GM19455 (cell line): ENCODE data around the gene UBD.

Source experiments
- ATAC-seq: cut with Tn5 transposase; IDR thresholded peaks from one replicate; pipeline ENCODE4 v1.9.1; 2021; ENCODE audit not compliant: unreplicated experiment

Gene UBD

DNA sequence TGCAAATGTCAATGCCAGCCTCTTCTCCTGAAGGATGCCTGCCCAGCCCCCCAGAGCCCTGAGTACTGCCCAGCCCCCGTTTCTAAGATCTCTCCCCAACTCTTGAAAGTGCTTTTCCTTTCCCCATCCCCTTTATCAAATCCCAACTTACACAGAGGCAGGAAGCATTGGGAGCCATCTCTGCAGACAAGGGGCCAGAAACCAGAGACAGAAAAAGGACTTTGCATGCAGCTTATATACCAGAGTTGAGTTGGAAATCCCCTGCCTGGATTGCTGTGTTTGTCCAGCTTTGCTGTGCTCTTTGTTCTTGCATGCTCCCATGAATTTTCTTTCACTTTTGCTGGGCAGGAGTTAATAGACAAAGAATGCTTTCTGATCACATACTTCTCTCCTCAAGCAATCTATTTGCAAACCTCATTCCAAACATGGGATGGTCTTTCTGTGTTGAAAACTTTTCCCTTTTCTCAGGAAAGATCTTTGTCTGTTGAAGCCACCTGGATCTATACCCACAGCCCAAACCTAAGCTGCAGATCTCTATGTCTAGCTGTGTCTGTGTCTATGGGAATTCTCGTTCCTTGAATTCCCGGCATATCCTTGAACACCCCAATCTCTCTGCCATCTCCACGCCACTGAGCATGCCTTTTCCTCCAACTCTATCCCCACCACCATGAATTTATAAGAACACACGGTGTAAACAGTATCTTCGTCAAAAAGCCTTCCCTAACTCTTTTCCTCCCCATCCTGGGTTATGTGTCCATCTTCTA, at the start of gene UBD:
Gene UBD, minus strand, starts transcription at position 209 of the 764 bp plus-strand sequence. Its CDS starts 31 bp downstream, at position 178.
- no peak for ATAC-seq

DNA sequence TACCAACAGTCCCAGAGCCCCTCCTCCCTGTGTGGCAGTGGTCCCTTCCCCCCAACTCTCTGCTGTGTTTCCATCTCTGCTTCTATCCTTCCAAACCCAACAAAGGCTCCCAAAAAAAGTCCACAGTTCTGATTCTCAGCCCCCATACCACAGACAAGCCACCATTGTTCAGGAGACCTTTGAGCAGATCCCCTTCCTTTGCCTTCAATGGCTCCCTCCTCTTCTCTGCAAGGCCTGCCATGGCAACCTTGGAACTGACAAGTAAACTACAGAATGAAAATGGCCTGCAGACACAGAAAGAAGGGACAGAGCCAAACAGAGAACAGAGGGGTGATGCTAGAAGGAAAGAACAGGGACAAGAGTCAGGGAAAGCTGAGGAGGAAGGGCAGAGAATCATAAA, 48.6 kb upstream of the UBD start:
- no peak for ATAC-seq

DNA sequence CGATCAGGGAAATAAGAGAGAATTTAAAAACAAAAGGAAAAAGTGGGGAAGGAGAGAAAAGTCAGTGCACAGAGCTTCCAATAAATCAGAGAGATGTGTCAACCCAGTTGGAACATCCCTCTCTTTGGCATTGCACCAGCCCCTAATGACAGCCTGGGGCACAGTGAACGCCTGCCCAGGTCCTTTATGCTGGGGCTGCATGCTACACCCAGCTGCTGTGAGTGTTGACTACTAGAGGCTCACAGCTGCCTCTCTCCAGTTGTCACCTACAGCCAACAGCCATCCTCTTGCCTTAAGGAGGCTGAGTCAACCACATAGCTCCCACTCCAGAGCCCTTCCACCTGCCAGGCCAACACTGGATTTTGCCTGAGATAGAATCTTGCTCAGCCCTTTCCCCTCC, 44.4 kb upstream of the UBD start:
- no peak for ATAC-seq

DNA sequence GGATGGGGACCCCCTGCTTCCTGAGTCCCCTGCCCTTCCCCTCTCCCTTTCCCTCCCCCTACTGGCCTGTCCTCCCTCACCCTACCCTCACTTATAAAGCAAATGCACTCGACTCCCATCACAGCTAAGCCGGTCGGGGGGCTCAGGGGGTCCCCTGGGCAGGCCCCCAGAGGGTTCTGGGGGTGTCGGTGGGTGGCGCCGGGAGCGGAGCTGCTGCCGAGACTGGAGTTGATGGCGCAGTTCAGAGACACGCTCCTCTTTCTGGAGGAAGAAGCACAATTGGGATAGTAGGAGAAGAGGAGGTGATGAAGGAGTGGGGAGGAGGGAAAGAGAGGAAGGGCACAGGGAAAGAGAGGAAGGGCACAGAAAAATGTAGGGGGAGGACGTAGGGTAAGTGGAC, 43.9 kb upstream of the UBD start:
- no peak for ATAC-seq

DNA sequence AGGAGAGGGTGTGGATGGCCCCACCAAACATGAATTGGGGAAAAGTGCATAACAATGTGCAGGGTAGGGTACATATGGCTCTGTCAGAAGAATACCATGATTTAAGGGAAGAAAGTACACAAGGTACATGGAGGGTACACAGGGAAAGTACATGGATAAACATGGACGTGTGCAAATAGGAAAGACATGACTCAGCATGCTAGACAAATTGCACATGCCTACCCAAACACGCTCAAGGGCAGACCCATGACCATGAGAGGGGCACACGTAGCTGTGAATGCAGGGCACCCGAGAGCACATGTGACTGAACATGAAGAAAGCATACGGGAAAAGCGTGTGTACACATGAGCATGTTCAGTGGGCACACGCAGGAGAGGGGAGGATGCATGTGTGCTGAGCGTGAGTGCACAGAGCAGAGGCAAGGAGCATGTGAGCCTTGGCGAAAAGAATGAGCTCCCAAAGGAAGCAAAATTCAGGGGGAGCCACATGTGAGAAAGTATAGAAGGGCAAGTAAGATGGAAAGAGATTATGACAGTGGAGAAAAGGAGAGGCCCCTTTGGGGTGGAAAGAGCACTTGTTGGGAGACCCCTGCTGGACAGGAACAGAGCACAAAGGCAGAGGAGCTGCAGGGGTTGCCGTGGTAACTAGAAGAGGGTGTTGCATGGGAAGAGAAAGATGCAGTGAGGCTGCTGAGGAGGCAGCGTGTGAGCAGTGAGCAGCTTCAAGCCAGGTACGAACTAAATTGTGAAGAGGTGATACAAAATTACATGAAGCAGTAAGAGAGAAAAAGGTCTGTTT, 43.2 kb upstream of the UBD start:
- ATAC-seq: no peak

DNA sequence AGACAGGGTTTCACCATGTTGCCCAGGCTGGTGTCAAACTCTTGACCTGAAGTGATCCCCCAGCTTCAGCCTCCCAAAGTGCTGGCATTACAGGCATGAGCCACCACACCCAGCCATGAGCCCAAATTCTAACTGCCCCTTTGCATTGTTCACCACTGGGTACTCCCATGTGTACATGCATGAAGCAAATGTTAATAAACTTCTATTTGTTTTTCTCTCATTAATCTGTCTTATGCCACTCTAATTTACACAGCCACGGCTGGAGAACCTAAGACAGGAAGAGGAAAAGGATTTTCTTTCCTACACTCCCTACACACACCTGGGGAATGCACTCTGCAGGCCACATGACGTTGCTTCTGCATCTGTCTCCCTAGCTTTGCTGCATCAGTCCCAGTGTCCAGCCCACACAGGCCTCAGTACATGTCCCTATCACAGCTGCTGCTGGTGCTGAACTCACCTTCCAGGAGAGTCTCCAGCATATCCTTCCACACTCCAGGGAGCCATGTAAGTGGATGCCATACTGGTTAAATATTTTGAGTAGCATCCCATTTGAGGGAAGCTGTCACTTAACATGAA, 38.7 kb upstream of the UBD start:
- no peak for ATAC-seq

DNA sequence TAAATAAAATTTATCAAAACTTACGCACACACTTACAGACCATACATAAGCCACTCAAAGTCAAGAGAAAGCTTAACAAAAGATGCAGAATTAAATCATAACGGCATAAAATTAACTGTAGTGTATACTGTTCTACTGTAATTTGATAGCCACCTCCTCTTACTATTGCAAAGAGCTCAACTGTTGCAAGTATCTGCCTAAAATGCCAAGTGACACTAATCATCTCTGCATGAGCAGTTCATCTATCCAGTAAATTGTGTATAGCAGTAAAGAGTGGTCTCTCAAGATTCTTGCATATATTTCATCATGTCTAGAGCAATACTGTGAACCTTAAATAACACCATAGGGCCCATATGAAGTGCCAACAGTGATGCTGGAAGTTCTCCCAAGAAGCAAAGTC, 37.7 kb upstream of the UBD start:
- ATAC-seq: no peak

DNA sequence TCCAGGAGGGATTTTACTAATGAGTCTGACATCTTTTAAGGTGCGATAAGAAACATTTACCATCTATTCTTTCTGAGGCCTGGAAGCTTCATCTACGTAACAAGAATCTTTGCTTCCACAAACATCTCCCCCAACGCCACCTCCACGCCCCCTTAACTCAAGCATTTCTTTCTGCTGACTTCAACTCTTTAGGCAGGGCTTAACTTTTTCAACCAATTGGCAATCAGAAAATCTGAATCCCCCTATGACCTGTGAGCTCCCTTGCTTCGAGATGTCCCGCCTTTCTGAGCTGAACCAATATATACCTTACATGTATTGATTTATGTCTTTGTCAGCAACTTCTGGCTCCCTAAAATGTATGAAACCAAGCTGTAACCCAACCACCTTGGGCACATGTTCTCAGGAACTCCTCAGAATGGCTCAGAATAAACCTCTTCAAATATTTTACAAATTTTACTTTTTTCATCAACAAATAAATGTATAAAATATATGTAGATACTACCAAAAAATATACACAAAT, 36.9 kb upstream of the UBD start:
- no peak for ATAC-seq

DNA sequence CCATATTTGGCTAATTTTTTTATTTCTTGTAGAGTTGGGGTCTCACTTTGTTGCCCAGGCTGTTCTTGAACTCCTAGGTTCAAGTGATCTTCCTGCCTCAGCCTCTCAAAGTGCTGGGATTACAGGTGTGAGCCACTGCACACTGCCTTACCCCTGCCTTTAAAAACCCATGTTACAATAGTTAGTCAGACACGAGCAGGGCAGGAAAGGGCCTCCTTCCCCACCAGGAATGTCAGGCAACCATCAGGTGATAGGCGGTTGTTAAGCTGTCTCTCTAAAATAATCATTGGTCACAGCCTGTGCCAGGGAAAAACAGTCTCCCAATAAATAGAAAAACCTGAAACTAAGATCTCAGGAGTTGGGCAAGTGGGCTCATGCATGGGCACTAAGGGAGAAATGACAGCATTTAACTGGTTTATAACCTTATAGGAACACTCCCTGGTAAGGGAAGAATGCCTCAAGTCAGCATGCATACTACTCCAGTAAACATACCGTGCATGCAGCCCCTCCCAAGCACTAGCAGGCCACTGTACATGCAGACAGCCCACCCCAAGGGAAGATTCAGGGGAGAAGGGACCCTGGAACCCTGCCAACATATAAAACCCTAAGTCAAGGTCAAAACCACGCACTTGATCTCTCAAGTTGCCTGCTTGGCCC, 33.8 kb upstream of the UBD start:
- ATAC-seq: no peak

DNA sequence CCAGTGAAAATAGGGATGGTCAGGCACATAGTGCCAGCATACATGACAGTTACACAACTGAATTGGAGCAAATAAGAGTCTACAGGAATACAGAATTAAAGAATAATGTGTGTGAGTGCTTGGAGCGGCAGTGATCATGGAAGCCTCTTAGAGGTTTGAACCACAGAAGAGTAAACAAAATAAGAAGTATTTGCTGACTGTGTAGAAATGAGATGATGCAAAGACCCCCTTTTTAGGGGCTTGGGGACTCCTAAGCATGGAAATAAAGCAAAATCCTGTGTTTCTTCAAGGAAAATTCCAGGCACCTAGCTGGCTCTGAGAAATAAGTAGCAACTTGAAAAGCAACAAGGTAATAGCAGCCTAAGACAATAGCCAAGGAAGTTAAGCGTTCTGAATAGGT, 32.1 kb upstream of the UBD start:
- ATAC-seq: no peak

DNA sequence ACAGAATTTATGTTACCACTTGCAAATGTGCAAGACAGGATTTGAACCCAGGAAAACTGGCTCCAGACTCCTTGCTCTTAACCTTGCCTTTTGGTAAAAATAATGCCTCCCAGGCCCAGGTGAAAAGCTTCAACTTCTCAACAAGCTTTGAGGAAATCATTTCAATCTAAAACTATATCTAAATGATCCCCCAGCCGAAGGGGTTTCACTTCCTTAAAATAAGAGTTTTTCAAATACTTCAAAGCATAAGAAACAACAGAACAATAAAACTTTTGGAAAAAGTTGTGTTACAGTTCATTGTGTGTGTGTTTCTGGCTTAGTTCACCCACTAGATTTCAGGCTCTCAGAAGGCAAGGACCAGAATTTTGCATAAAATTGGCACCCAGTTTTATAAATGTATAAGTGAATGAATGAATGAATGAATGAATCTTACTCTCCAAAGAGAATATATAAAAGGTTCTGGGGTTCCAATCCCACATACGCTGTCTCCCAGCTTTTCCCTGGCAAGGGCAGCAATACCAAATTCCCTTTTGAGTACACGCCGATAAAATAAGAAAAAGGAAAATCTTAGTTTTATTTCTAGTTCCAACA, 30.8 kb upstream of the UBD start:
- no peak for ATAC-seq

DNA sequence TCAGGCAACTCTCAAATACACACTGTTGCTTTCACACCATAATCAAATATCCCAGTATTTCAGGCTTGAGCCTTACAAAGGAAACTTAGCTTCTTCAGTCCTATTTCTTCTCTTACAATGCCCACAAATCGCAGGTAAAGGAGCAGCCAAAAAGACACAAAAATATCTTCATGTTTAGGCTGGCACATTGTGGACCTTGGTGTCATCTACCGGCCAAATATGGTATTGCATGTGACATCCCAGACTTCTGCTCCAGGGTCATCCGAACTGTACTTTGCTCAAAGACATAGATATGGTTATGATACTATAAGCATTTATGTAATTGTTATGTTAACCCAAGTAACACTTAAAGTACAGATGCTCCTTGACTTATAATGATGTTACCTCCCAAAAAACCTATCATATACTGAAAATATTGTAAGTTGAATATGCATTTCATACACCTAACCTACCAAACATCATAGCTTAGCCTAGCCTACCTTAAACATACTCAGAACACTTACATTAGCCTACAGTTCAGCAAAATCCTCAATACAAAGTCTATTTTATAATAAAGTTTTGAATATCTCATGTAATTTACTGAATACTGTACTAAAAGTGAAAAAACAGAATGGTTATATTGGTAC, 30.0 kb upstream of the UBD start:
- ATAC-seq: no peak

DNA sequence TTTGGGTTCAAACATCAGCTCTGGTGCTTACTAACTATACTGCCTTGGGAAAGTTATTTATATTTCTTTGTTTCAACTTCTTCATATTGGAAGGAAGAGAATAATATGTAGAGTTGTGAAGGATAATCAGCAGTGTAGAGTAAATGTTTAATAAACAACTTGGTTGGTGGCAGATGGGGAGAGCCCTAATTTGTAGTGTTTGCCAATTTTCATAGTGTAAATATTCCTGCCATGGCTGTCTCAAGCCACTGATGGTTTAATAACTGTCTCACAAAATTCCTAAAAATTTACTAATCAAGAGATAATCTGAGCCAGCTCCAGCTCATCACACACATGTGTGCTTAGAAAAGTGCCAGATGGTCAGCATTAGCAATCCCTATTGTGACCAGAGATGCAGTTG, 25.3 kb upstream of the UBD start, which contains the start of gene OR2H2:
Gene OR2H2, plus strand, starts transcription at position 301 of the 400 bp plus-strand sequence. CDS start 2,824 bp downstream, outside the sequence.
- ATAC-seq: no peak

DNA sequence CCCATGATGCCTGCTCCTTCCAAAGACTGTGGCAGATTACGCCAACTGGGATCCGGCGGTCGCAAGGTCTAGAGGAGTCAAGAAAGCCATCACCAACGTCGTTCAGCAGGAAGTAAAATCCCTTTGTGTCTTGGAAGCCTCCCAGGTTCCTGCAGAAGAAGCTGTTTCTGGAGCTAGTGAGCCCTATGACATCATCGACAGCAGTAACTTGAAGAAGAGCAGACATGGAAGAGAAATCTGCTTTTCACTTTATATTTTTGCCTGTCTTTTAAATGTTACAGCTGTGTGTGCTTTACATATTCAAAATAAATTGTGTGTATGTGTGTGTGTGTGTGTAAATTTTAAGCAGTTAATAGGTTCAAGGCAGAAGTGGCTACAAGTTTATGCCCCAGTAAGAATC, 18.0 kb upstream of the UBD start:
- ATAC-seq: no peak

DNA sequence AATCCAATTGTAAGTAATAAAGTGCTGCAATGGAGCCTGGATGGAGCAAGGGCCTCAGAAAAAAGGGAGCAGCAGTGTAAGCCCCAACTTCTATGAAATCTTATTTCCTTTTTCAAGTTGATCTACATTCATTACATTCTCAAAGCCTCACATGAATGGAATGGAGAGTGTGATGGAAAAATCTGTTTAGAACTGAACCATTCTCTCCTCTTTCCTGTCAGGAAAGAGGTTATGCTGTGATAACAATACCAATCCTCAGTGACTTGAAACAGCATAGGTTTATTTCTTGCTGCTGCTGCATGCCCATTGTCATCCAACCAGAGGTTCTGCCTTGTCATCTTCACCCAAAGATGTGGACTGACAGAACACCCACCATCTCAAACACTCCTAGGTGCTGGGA, 16.5 kb upstream of the UBD start:
- ATAC-seq: no peak

DNA sequence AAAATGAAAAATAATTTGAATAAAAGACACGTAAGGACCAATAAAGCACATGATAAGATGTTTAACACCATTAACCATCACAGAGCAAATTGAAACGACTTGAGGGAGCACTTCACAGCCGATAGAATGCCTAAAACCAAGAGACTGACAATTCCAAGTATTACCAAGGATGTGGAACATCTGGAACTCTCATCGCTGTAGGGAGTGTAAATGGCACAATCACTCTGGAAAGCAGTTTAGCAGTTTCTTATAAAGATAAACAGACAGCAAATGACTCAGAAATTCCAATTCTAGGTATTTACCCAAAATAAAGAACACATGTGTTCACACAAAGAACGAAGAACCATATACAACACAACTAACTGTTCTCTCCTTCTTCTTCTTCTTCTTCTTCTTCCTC, 8.5 kb upstream of the UBD start:
- ATAC-seq: no peak

DNA sequence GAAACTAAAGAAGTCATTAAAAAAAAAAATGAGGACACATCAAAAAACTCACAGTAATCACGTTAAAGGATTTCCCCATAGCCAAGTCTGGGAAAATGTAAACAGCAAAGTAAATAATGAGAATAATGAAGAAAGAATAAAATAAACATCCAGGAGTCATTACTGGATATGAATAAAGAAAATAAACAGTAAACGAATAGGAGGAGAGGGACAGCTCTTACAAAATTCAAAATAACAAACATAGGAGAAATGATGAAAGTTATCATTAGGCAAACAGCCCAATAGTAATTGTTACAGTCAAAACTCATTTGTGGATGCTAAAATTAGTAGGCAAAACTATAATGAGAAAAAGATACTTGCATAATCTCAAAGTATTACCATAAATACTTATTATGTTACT, 8.0 kb upstream of the UBD start:
- no peak for ATAC-seq

DNA sequence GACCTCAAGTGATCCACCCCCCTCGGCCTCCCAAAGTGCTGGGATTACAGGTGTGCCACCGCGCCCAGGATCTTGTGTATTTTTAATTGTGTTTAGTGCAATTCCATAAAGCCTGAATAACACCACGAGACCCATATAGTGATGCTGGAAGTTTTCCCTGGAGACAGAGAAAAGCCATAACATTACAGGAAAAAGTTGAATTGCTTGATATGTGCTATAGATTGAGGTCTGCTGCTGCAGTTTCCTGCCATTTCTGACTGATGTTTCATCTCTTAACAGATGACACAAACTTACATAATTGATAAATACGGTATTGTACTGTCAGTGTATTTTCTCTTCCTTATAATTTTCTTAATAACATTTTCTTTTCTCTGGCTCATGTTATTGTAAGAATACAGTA, 7.3 kb upstream of the UBD start:
- no peak for ATAC-seq

DNA sequence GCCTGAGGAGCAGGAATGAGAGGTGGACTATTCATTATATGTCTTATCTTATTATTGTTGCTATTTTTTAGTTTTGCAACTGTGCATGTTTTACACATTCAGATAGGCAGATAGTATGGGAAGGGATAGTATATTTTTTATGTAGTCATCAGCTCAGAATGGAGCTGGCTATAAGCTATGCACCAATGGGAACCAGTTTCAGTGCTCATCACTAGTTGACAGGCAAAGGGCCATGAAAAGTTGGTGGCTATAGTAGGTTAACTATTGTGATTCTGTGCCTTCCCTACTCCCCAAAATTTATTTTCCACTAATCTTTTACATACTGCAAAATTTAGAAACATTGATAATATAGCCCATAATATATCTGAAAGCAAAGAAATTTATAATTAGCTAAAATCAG, 5.3 kb upstream of the UBD start:
- ATAC-seq: no peak

DNA sequence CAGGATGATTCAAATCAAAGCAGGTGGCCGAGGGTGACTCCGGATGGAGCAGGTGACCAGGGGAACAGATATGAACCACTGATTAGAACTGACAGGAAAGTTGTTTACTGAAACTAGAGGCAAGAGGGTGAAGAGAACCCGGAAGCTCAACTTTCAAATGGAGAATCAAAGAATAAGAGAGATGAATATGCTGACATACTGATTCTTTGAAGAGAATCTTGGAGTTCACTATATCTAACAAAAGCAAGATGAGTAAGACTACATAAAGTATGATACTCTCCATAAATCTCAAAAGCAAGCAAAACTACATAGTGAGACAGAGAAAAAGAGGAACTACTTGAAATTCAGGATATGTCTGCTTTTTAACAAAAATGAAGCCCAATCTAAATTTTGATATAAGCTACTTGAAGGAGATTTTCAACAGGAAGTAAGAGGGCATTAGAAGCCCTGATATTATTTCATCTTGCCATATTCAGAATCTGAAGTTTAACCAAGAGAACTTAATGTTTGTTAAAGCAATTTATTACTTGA, 4.0 kb upstream of the UBD start:
- no peak for ATAC-seq
